Gastrocnemius medialis (tissue), 4 donors: ENCODE data around the gene IRF3.

ENCODE experiments used
- POLR2A ChIP-seq, 2 donors: fragments of 450-650 bp; IDR thresholded peaks; one replicate each; pipeline ENCODE4 v1.6.1; 2017; ENCODE audit warnings: antibody characterized with exemption in 2 of 2, mild to moderate bottlenecking in 2 of 2, moderate library complexity in 2 of 2
- TF ChIP-seq, protein P1 (sequence below), 5 experiments: fragments of 450-650 bp in 3 of 5; fragments of 200-600 bp in 2 of 5; sonication (generic) in 2 of 5; IDR thresholded peaks in 4 of 5; conservative IDR thresholded peaks in 1 of 5; 1 replicate in 4 of 5; 2 replicates in 1 of 5; pipeline ENCODE4 v1.5.1; 2016 to 2019; ENCODE audit warnings: antibody characterized with exemption in 5 of 5, mild to moderate bottlenecking in 3 of 5, moderate library complexity in 3 of 5

DNA sequence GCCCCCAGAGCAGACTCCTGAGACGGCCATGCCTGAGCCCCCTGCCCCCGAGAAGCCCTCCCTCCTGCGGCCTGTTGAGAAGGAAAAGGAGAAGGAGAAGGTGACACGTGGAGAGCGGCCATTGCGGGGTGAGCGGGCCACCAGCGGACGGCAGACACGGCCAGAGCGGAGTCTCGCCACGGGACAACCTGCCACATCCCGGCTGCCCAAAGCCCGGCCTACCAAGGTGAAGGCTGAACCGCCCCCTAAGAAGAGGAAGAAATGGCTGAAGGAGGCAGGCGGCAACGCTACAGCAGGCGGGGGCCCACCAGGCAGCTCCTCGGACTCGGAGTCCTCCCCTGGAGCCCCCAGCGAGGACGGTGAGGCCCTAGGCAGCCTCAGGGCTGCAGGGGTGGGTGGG lies 49.8 kb downstream of the IRF3 start:
- TF ChIP-seq, protein P1, sequence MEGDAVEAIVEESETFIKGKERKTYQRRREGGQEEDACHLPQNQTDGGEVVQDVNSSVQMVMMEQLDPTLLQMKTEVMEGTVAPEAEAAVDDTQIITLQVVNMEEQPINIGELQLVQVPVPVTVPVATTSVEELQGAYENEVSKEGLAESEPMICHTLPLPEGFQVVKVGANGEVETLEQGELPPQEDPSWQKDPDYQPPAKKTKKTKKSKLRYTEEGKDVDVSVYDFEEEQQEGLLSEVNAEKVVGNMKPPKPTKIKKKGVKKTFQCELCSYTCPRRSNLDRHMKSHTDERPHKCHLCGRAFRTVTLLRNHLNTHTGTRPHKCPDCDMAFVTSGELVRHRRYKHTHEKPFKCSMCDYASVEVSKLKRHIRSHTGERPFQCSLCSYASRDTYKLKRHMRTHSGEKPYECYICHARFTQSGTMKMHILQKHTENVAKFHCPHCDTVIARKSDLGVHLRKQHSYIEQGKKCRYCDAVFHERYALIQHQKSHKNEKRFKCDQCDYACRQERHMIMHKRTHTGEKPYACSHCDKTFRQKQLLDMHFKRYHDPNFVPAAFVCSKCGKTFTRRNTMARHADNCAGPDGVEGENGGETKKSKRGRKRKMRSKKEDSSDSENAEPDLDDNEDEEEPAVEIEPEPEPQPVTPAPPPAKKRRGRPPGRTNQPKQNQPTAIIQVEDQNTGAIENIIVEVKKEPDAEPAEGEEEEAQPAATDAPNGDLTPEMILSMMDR (IDR thresholded peaks at IDR 0.05 in 4 of 5, conservative IDR thresholded peaks at IDR 0.05 in 1 of 5) = no peak
- TF ChIP-seq POLR2A (IDR thresholded peaks at IDR 0.05) = no peak
